ENCODE data around the gene ZNF648. TPM values are rescaled to one million over a fixed set of nuclear protein-coding genes. Genes with fewer than 3 reads are reported as not detected.
"Not testable (repeated sequence)": the region's sequence is repeated elsewhere in the genome, so short reads cannot be mapped to it uniquely, and the experiment has no call there.

Gene ZNF648, protein sequence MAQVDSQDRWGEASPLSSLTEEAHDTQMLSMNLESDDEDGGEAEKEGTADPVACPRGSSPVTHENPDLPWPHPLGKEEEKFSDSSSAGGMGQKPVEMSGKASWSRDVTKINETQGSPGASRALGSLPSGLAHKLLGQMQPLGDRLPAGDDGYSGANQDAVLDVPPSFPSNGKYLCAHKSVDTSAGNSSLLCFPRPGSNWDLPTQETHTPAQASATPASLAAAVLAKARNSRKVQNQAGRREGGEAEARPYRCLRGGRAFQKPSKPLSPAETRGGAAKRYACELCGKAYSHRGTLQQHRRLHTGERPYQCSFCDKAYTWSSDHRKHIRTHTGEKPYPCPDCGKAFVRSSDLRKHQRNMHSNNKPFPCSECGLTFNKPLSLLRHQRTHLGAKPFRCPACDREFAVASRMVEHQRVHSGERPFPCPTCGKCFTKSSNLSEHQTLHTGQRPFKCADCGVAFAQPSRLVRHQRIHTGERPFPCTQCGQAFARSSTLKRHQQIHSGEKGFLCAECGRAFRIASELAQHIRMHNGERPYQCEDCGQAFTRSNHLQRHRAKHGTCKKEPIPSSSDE
- not detected for total RNA-seq

DNA sequence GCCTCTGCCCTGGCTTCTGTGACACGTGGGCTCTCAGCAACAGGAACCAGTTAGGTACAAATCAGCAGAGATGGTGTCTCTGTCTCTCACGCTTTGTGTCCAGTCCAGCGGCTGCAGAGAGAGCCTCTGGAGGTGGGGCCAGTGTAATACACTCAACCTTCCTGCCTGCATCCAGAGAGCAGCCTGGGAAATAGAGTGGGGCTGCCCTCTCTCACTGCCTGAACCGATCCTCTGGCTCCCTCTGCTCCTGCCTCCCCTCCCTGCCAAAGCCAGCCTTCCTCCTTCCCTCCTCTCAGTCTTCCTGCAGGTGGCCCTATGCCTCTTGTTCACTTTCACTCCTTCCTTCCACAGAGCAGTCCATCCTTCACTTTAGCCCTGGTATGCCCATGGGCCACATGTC is at the start of gene ZNF648:
Gene ZNF648, minus strand, starts transcription at position 119 of the 400 bp plus-strand sequence. CDS start 3,702 bp downstream, outside the sequence.
- DNase-seq, result no peak

DNA sequence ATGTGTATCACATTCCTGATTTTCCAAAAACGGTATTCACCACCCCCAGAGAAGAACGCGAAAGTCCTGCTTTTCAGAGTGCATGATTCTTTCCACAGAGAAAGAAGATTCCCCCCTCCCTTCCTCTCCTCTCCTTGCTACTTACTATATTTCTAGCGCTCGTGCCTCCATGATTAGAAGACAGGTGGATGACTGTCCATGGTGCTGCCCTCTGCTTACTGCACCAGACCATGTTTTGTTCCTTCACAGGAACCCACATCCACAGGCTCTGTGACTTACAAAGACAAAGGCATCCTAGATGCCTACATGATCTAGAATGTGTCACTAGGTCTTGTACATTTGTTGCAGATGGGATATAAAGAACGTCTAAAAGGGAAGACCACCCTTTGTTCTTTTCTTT is 49.1 kb upstream of the ZNF648 start:
- DNase-seq, result no peak

DNA sequence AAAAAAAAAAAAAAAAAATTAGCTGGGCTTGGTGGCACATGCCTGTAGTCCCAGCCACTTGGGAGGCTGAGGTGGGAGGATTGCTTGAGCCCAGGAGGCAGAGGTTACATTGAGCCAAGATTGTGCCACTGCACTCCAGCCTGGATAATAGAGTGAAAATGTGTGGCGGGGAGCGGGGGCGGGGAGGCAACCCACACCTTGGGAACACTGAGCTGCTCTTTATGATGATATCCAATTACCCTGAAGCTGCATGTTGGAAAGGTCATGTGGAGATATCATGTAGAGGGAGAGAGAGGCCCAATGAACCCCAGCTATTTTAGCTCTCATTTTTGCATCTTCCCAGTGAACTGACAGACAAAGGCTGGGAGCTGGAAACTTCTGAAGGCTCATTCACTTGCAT is 48.3 kb upstream of the ZNF648 start:
- DNase-seq, result no peak

DNA sequence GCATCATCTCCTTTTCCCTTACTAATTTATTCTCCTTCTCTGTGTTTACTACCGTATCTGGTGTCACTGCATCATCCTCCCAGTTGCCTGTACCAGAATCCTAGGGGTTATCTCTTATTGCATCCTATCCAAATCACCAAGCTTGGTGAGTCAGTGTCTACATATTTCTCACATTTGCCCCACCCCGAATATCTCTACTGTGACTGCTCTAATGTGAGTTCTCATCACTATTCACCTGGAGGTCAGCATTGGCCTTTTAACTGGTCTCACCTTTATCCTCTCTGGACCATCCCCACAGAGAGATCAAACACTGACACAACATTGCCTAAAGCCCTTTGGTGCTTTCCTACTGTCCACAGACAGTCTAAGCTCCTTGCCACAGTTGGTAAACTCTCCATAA is 45.7 kb upstream of the ZNF648 start:
- no peak for DNase-seq

DNA sequence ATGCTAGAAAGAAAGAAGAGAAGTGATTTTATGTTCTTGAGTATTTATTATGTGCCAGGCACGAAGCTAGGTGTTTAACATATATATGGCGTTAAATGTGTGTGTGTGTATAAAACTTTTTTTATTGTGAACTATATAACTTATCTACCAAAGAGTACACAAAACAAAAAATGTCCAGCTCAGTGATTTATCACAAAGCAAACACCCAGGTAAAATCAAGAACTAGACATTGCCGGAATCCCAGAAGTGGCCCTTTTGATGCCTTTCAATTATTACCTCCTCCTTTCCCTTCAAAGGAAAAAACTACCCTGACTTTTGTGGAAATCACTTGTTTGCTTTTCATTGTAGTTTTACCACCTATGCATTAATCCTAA is 40.5 kb upstream of the ZNF648 start:
- no peak for DNase-seq

DNA sequence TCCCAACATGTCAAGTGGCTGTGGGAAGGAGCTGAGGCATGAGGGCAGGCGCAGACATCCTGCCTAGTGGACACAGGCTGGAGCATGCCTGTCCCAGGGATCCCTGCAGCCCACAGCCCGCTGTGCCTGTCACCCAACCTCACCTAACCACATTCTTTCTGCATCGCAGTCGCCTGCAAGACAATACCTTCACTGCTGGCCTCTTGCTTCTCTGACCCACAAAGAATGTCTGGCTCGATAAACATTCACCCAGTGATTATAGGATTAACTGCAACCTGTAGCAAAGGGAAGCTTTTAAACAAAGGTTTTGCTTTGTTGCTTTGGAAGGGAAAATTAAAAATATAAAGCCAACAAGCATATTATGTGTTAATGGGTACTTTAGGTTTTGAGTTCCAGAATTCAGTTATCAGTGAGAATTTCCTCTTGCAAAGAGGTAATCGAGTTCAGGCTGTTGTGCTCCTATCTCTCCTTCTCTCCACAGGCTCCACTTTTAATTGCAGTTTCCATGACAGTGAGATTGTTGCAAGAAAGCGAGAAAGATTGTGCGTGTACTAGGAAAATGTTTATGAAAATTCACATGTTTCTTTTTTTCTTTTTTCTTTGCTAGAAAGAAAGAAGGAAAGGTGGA is 40.0 kb upstream of the ZNF648 start:
- DNase-seq, result no peak

DNA sequence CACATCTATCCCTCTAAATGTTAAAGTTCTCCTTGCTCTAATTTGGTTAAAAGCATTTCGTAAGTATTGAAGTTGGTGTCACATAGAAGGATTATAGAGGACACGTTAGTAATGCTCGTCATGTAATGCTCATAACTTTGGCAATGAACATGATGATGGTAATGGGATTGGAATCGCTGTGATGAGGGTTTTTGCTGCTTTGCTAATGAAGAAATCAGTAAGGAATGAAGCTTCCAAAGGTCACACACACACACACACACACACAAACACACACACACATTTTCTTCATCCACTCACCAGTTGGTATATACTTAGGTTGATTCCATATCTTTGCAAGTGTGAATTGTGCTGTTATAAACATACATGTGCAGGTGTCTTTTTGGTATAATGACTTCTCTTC is 36.8 kb upstream of the ZNF648 start:
- DNase-seq, result no peak

DNA sequence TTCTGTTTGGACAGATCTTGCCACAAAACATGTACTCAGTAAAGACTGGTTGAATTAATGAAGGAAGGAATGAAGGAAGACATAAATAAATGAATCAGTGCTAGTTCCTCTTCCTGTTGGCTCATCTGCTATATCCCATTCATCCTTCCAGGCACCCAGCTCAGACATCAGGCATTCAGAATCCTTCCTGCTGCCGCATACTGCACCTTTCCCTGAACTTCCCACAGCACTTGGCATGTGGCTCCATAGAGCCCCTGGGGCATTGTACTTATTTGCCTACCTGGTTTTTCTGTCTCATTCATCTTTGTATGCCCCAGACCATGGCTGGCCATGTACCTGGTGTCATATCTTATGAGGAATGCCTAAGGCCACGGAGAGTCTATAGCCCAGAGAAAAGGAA is 34.4 kb upstream of the ZNF648 start:
- DNase-seq, result no peak

DNA sequence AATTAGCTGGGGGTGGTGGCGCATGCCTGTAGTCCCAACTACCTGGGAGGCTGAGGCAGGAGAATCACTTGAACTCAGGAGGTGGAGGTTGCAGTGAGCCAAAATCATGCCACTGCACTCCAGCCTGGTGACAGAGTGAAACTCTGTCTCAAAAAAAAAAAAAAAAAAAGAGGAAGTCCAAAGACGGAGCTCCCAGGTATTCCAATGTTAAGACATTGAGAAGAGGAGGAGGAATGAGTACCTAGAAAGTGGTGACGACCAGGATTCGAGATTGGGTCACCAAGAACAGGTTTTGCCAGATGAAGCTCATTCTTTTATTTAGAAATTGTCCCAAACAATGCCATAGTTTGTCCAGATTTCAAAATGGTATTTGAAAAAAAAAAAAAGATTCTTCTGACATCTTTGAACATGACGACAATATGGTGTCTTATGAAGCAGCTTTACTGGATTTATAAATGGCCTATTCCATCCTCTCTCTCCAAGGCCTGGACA is 33.0 kb upstream of the ZNF648 start:
- DNase-seq, result not testable (repeated sequence)

DNA sequence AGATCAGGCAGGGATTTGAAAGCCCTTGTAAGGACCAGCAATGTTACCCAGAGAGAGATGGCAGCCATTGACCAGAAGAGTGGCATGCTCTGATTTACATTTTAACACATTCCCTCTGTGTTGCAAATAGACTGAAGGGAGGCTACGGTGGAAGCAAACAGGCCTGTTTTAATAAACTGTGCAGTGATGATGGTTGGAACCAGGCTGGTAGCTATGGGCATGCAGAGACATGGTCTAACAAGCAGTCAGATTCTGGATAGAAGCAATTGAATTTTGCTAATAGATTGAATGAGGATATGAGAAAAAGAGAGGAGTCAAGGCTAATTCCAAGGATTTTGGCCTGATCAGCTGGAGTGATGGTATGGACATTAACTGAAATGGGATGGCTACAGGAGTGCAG is 32.3 kb upstream of the ZNF648 start:
- DNase-seq, result no peak

DNA sequence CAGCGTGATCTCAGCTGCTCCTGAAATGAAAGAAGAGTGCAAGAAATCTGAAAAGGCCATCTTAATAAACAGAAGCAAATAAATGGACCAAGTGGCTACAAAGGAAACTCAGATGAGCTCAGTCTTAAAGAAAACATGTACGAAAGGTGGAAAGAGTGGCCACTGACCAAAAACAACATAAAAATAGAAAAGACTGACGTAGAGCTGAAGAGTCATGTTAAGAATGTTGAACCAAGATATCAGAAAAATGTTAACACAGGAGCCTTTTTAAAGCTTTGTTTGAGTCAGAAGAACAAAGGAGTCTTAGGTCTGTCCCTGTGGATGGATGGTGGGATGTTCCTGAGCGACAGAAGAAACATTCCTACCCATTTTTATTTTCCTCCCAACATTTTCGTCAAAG is 30.8 kb upstream of the ZNF648 start:
- DNase-seq, result no peak

DNA sequence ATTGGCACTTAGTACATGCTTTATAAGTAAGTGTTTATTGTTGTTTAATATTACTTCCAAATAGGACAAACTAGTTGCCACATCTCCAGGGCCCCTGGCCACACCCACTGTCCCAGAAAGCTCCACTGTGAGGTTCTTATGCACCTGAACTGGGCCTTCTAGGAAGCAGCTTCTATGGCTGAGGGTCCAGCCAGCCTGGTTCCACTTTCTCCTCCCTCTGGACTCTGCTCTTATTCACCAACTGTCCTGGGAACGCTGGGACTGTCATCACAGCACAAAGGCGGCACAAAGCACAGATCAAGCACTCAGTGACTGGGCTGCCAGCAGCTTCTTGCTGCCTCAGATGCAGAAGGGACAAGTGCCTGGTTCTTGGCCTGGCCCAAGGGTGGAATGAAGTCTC is 29.6 kb upstream of the ZNF648 start:
- no peak for DNase-seq

DNA sequence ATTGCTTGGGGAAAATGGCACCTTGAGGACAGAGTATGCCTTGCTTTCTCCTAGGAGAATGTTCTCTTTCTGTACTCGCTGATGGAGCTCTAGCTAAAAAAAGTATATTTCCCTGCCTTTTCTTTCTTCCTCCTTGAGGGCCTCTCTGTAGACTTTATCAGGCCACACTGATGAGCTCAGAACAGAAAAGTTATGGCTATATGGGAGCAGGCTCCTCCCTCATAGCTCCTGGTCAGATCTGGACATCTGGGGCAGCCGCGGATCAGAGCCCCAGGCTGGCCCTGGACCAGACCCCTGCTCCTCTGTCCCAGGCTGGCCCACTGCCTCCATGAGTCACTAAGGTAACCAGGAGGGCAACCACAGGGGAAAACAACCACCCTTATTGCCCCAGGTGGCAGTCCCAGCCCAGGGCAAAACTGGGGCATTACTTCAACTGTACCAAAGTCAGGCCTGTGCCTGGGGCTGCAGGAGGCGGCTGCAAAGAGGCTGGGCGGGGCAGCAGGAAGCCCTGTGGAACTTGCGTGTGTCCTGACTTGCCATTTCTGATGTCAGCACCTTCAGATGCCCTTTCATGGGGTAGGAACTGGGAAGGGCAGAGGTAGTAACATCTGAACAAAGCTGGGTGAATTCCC is 26.3 kb upstream of the ZNF648 start:
- no peak for DNase-seq

DNA sequence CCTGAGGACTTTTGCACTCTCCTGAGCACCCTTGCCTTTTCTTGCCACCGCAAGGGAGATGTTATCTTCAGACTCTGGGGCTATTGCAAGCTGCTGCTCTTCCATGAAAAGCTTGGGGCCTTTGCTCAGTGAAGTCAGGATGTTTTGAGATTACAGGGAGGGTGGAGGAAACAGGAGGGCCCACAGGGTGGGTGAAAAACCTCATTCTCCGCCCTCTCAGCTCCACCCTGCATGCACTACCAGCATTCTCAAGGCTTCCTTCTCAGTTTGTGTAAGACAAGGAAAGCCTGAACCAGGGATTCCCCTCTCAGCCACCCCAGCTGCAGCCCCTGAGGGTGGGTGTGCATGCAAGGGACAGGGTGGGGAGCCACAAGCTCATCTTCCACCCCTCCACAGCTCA is 25.8 kb upstream of the ZNF648 start:
- DNase-seq, result no peak

DNA sequence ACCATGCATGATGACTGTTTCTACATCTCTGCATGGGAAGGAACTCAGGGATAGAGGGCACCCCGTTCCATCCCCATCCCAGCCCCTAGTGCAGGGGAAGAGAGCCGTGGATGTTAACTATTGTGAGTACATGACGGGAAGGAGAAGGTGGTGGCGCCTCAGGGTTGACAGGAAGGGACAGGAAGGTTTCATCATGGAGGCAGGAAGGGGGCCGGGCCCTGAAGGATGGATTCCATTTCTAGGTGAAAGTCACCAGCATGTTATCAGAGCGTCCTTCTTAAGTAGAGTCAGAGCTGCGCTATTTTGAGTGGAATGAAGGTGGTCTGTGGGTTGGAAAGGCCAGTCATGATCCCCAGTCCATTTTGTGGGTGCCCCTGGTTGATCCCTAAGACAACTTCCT is 25.1 kb upstream of the ZNF648 start:
- DNase-seq, result no peak

DNA sequence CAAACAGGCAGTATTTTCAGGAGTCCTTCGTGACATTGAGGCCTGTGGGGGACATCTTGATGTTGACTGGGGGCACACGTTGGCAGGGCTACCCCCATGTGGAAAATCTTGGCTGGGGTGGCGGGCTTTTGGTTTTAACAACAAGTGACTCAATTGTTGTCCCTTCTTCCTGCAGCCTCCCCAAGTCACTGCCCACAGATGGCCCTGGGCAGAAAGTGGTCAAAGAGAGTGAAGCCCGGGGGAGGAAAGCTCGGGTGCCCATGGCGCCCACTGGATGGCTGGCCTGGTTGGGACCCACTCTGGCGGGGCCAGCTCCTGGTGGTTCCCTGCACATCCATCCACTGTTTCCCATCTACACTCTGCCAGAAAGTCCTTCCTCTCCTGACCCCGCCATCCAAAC is 24.6 kb upstream of the ZNF648 start:
- DNase-seq, result no peak

DNA sequence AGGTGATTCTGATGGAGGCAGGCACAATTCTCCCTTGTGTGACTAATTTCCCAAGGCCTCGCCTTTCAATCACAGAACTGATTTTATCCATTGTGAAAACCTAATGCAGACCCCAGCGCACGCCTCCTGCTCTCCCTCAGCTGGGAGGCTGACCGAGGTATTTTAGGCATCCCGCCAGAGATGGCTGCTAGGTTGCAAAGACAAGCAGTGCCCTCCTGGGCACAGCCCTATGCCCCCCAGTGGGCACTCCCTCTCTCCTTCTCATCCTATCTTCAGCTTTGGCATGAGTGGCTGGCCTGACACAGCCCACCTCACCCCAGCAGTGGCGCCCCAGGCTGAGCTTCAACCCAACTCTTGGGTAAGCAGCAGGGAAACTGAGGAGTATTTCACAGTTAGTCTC is 24.2 kb upstream of the ZNF648 start:
- no peak for DNase-seq

DNA sequence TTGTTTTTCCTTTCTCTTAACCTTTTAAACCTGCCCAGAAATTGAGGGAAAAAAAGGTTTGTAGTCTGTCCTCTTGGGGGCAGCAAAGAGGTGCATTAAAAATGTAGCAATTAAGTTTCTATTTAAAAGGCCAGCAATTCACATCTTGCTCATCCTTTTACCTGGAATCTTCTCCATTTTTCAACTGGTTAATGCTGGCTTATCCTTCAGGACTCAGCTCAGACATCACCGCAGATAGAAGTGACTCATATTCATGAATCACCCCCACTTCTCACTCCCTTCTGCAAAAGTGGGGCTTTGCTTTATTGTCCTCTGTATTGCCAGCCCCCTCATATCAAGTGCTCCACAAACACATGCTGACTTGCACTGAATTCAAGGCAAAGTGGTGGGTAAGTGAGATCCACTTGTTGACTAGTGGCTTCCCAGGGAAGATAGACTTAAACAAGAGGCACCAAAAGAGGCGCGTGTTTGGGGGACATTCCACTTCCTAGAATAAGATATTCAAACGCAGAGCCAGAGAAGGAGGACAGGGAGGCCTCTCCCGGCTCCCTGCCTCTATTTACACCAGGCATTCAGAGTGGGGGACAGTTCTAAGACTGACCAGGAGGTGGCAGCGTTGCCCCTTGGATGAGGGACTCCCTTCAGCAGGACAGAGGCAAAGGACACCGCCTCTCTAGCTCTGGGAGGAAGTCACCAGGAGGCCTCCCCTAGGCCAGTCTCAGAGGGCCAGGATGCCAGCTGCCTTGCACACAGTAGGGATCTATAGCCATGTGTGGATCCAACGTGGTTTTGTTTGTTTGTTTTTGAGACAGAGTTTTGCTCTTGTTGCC is 23.2 kb upstream of the ZNF648 start:
- DNase-seq, result peak; percentile 56

DNA sequence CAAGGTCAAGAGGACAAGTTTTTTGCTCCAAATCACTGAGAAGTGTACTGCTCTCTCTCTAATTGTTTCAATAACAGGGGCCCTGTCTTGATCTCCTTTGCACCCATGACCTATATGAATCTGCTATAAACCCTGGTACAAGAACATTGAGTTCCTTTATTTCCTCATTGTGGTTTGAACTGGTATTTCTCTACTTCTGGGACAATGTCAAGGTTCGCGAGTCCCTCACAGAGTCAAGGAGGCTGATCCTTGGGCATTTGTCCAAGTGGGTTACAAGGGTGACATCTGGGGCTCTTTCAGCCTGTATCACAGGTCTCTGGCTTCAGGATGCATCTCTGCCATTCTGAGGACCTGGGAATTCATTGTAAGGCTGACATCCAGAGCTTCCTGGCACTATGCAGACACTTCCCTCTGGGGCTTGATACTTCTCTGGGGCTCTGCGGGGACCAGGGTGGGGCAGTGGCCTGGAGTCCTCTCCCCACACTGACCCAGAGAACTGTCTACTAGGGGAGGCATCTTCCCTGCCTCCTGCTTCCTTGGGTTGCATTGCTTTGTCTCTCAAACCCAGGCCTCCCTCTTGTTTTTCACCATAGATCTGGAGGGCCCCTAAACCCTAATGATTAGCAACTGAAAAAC is 22.5 kb upstream of the ZNF648 start:
- DNase-seq, result no peak

DNA sequence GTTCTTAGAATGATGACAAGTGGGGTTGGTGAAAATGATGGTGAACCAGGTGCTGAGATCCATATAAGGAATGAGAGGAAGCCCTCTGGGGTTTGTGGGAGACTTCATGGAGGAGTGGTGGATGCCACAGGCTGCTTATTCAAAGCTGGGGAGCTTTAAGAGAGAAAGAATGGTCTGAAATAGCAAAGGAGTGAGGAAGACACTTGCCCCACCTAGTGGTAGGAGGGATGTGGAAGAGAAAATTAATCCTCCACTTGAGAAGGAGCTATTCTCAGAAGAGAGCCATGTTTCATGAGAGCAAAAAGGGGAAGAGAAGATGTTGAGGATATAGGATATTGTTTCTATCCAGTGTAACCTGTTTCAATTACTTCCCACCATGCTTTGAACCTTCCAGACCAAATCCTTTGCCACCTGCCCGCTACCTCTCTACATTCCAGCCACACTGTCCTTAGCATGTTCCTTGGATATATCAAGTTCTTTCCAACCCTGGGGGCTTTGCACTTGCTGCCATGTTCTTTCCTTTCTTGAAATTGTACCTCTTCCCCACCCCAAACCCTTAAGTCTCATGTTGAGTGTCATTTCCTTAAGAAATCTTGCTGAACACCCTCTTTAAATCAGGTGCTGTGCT is 19.6 kb upstream of the ZNF648 start:
- DNase-seq, result no peak

DNA sequence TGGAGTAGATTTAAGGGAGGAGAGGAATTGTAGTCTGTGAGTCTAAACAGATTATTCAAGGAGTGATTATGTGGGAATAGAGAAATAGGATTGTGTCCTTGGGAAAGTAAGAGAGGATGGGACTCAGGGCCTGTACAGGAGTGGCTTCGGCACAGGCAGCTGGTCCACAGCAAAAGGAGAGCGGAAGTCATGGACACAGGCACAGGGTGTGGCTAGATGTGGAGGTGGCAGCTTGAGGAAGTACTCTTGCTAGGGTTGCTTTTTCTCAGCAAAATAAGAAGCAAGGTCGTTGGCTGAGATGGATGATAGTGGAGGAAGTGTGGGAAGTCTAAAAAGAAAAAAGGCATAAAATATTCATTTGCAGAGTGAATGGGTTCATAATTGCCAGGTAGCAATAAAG is 18.5 kb upstream of the ZNF648 start:
- DNase-seq, result no peak

DNA sequence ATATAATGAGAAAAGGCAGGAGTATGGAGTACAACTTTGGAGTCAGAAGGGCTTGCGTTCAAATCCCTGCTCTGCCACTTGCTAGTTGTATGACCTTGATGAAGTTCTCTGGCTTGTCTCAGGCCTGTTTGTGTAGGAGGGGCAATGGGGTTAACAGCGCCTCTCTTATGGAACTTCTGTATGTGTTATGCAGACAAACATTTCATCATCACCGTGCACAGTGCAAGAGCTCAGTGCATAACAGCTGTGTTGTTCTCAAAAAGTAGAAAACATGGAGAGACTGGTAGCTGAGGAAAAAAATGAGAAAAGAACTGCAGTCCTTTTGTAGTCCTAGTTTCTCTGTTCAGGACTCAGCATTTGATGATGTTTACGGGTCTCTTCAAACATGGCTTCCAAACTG is 10.4 kb upstream of the ZNF648 start:
- no peak for DNase-seq
